Activated effector memory CD4-positive, alpha-beta T cell treated with Interleukin-2 at 50 U/mL for 16 hours (primary cell): ENCODE measurements around the gene HAPLN3.
A peak's percentile ranks its signal among the peaks of the same experiment; 100 is the strongest.

Experiments used
- DNase-seq: peaks from one replicate; pipeline ENCODE4 v3.0.0-alpha.2; 2020

HAPLN3 gene

GRCh38 chr15:88858934-88859333 is 36.4 kb downstream of the HAPLN3 start:
- no peak for DNase-seq

- no peak for DNase-seq
Observed at GRCh38 chr15:88852476-88852875, 42.9 kb downstream of the HAPLN3 start.

GRCh38 chr15:88849376-88850072 is 45.8 kb downstream of the HAPLN3 start:
- no peak for DNase-seq

- no peak for DNase-seq
Observed at GRCh38 chr15:88848203-88848602, 47.1 kb downstream of the HAPLN3 start.

GRCh38 chr15:88847144-88847543 is 48.2 kb downstream of the HAPLN3 start:
- no peak for DNase-seq

- no peak for DNase-seq
Observed at GRCh38 chr15:88845616-88846015, 49.7 kb downstream of the HAPLN3 start.

GRCh38 chr15:88844749-88845386 is 50.5 kb downstream of the HAPLN3 start:
- DNase-seq, result no peak

- no peak for DNase-seq
Observed at GRCh38 chr15:88843334-88843733, 52.0 kb downstream of the HAPLN3 start.

- DNase-seq, result no peak
Observed at GRCh38 chr15:88842156-88842555, 53.2 kb downstream of the HAPLN3 start.

GRCh38 chr15:88841236-88841635 is 54.1 kb downstream of the HAPLN3 start:
- no peak for DNase-seq

GRCh38 chr15:88839961-88840360 is 55.4 kb downstream of the HAPLN3 start:
- DNase-seq, result no peak

GRCh38 chr15:88839146-88839545 is 56.2 kb downstream of the HAPLN3 start:
- DNase-seq, result no peak

GRCh38 chr15:88838667-88839066 is 56.7 kb downstream of the HAPLN3 start:
- DNase-seq, result no peak

GRCh38 chr15:88835646-88836045 is 59.7 kb downstream of the HAPLN3 start:
- no peak for DNase-seq

- no peak for DNase-seq
Observed at GRCh38 chr15:88835119-88835518, 60.2 kb downstream of the HAPLN3 start.

- peak; percentile 2 for DNase-seq
Observed at GRCh38 chr15:88834211-88834812, 61.0 kb downstream of the HAPLN3 start.

- no peak for DNase-seq
Observed at GRCh38 chr15:88833731-88834100, 61.6 kb downstream of the HAPLN3 start.

- DNase-seq, result no peak
Observed at GRCh38 chr15:88832820-88833730, 62.3 kb downstream of the HAPLN3 start.

GRCh38 chr15:88830016-88830415 is 65.3 kb downstream of the HAPLN3 start:
- no peak for DNase-seq

- no peak for DNase-seq
Observed at GRCh38 chr15:88828791-88829190, 66.6 kb downstream of the HAPLN3 start.
